HG03571 (cell line): ENCODE measurements around the gene IER5.
"Not testable (repeated sequence)": the region's sequence is repeated elsewhere in the genome, so short reads cannot be mapped to it uniquely, and the experiment has no call there.

Source experiments
- ATAC-seq: cut with Tn5 transposase; IDR thresholded peaks from one replicate; pipeline ENCODE4 v1.9.1; 2021; ENCODE audit not compliant: unreplicated experiment

IER5 gene

GRCh38 chr1:181113059-181113641 lies 24.6 kb downstream of the IER5 start:
- ATAC-seq, result no peak

GRCh38 chr1:181114574-181115367 lies 26.3 kb downstream of the IER5 start:
- no peak for ATAC-seq

- ATAC-seq, result no peak
Observed at GRCh38 chr1:181115368-181115684, 26.8 kb downstream of the IER5 start.

GRCh38 chr1:181115971-181116370 lies 27.5 kb downstream of the IER5 start:
- ATAC-seq, result not testable (repeated sequence)

GRCh38 chr1:181116819-181117390 lies 28.4 kb downstream of the IER5 start:
- no peak for ATAC-seq

GRCh38 chr1:181117648-181118449 lies 29.3 kb downstream of the IER5 start:
- no peak for ATAC-seq

- no peak for ATAC-seq
Observed at GRCh38 chr1:181119093-181119989, 30.8 kb downstream of the IER5 start.

GRCh38 chr1:181120924-181121323 lies 32.4 kb downstream of the IER5 start:
- ATAC-seq, result no peak

GRCh38 chr1:181121498-181121897 lies 33.0 kb downstream of the IER5 start:
- ATAC-seq, result no peak

GRCh38 chr1:181122222-181122621 lies 33.7 kb downstream of the IER5 start:
- ATAC-seq, result no peak

- no peak for ATAC-seq
Observed at GRCh38 chr1:181123173-181123572, 34.7 kb downstream of the IER5 start.

- no peak for ATAC-seq
Observed at GRCh38 chr1:181124291-181124751, 35.8 kb downstream of the IER5 start.

GRCh38 chr1:181126289-181126688 lies 37.8 kb downstream of the IER5 start:
- no peak for ATAC-seq

- ATAC-seq, result no peak
Observed at GRCh38 chr1:181126871-181127587, 38.5 kb downstream of the IER5 start.

- ATAC-seq, result no peak
Observed at GRCh38 chr1:181127898-181128453, 39.5 kb downstream of the IER5 start.

- ATAC-seq, result peak; percentile 40
Observed at GRCh38 chr1:181128592-181129497, 40.3 kb downstream of the IER5 start.

GRCh38 chr1:181129771-181130606 lies 41.5 kb downstream of the IER5 start:
- no peak for ATAC-seq
